Astrocyte (in vitro differentiated cells and primary cell): ENCODE data around the gene CD63.

Experiments
- CTCF ChIP-seq: IDR thresholded peaks from 2 replicates; pipeline ENCODE4 v1.5.1; 2011; ENCODE audit warnings: low read depth, mild to moderate bottlenecking, inconsistent platforms, low read length, moderate library complexity; ENCODE audit not compliant: insufficient read depth
- EZH2 ChIP-seq: IDR thresholded peaks from 2 replicates; pipeline ENCODE4 v1.6.1; 2012; ENCODE audit warnings: mild to moderate bottlenecking, low read length, inconsistent platforms; ENCODE audit not compliant: insufficient read depth

GRCh38 chr12:55771736-55772135 is 42.9 kb upstream of the CD63 start:
- TF ChIP-seq CTCF (no peak), EZH2 (no peak)
